ENCODE results near the gene DERA.

DNA sequence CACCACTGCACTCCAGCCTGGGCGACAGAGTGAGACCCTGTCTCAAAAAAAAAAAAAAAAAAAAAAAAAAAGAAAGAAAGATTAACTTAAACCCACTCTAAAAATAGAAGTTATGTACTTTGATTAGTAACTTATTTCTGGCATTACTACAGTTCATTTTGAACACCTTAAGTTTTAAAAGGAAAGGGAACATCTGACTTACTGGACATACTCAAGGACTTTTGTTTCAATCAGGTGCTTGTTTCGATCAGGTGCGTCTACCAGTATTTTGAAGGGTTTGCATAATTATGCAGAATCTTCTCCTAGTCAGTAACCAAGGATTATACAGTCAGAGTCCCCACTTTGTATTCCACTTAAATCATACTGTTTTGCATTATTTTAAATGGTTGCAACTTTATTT lies 105.6 kb downstream of the DERA start:
- TF ChIP-seq, protein P1, sequence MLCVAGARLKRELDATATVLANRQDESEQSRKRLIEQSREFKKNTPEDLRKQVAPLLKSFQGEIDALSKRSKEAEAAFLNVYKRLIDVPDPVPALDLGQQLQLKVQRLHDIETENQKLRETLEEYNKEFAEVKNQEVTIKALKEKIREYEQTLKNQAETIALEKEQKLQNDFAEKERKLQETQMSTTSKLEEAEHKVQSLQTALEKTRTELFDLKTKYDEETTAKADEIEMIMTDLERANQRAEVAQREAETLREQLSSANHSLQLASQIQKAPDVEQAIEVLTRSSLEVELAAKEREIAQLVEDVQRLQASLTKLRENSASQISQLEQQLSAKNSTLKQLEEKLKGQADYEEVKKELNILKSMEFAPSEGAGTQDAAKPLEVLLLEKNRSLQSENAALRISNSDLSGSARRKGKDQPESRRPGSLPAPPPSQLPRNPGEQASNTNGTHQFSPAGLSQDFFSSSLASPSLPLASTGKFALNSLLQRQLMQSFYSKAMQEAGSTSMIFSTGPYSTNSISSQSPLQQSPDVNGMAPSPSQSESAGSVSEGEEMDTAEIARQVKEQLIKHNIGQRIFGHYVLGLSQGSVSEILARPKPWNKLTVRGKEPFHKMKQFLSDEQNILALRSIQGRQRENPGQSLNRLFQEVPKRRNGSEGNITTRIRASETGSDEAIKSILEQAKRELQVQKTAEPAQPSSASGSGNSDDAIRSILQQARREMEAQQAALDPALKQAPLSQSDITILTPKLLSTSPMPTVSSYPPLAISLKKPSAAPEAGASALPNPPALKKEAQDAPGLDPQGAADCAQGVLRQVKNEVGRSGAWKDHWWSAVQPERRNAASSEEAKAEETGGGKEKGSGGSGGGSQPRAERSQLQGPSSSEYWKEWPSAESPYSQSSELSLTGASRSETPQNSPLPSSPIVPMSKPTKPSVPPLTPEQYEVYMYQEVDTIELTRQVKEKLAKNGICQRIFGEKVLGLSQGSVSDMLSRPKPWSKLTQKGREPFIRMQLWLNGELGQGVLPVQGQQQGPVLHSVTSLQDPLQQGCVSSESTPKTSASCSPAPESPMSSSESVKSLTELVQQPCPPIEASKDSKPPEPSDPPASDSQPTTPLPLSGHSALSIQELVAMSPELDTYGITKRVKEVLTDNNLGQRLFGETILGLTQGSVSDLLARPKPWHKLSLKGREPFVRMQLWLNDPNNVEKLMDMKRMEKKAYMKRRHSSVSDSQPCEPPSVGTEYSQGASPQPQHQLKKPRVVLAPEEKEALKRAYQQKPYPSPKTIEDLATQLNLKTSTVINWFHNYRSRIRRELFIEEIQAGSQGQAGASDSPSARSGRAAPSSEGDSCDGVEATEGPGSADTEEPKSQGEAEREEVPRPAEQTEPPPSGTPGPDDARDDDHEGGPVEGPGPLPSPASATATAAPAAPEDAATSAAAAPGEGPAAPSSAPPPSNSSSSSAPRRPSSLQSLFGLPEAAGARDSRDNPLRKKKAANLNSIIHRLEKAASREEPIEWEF (CRISPR knock-in tag; IDR thresholded peaks at IDR 0.05), result no peak
- no peak for TF ChIP-seq SNIP1 (IDR thresholded peaks at IDR 0.05; ENCODE audit: low read depth)
- TF ChIP-seq POLR2A (conservative IDR thresholded peaks at IDR 0.05), result no peak
- TF ChIP-seq SLC30A9 (CRISPR knock-in tag; IDR thresholded peaks at IDR 0.05), result no peak
- TF ChIP-seq FOXJ3 (CRISPR knock-in tag; IDR thresholded peaks at IDR 0.05), result no peak
- no peak for TF ChIP-seq ZNF133 (CRISPR knock-in tag; IDR thresholded peaks at IDR 0.05)
- TF ChIP-seq, protein P2, sequence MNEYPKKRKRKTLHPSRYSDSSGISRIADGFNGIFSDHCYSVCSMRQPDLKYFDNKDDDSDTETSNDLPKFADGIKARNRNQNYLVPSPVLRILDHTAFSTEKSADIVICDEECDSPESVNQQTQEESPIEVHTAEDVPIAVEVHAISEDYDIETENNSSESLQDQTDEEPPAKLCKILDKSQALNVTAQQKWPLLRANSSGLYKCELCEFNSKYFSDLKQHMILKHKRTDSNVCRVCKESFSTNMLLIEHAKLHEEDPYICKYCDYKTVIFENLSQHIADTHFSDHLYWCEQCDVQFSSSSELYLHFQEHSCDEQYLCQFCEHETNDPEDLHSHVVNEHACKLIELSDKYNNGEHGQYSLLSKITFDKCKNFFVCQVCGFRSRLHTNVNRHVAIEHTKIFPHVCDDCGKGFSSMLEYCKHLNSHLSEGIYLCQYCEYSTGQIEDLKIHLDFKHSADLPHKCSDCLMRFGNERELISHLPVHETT (CRISPR knock-in tag; conservative IDR thresholded peaks at IDR 0.05 in 1 of 2, IDR thresholded peaks at IDR 0.05 in 1 of 2), result no peak
- TF ChIP-seq, protein P3, sequence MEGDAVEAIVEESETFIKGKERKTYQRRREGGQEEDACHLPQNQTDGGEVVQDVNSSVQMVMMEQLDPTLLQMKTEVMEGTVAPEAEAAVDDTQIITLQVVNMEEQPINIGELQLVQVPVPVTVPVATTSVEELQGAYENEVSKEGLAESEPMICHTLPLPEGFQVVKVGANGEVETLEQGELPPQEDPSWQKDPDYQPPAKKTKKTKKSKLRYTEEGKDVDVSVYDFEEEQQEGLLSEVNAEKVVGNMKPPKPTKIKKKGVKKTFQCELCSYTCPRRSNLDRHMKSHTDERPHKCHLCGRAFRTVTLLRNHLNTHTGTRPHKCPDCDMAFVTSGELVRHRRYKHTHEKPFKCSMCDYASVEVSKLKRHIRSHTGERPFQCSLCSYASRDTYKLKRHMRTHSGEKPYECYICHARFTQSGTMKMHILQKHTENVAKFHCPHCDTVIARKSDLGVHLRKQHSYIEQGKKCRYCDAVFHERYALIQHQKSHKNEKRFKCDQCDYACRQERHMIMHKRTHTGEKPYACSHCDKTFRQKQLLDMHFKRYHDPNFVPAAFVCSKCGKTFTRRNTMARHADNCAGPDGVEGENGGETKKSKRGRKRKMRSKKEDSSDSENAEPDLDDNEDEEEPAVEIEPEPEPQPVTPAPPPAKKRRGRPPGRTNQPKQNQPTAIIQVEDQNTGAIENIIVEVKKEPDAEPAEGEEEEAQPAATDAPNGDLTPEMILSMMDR (IDR thresholded peaks at IDR 0.05 in 2 of 3, conservative IDR thresholded peaks at IDR 0.05 in 1 of 3; ENCODE audit: insufficient read depth in 2 of 3, low read depth in 1 of 3, low read length in 3 of 3), result no peak
- TF ChIP-seq, protein P4, sequence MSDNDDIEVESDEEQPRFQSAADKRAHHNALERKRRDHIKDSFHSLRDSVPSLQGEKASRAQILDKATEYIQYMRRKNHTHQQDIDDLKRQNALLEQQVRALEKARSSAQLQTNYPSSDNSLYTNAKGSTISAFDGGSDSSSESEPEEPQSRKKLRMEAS (CRISPR knock-in tag; IDR thresholded peaks at IDR 0.05), result no peak
- TF ChIP-seq ZNF263 (CRISPR knock-in tag; IDR thresholded peaks at IDR 0.05; ENCODE audit: borderline replicate concordance), result no peak
- no peak for TF ChIP-seq SIRT6 (IDR thresholded peaks at IDR 0.05; ENCODE audit: low read depth, low read length)

Measured in K562 (cell line).